Activated gamma-delta T cell treated with anti-CD3 and anti-CD28 coated beads, Interleukin-2, amount 50 U/mL, for 16 hours (primary cell): Measurements from ENCODE around the gene WDR64.

Experiments
- DNase-seq: peaks from one replicate; pipeline ENCODE4 v3.0.0-alpha.2; 2020; ENCODE audit warnings: low read depth

WDR64 gene

DNA sequence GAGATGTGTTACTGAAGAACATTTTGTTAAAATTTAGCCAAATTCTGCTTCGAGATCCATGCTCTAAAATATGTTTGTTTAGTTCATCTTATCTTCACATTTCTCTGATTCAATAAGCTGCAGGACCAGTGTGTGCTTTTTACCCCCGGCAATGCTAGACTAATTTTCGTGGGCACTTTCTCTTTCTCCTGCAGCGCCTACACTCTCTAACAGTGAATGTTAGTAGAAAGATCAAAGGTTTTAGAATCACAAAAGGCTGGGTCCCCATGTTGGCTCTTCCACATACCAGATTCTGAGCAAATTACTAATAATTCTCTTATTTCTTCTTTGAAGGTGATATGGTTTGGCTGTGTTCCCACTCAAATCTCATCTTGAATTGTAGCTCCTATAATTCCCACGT is 20.4 kb upstream of the WDR64 start:
- DNase-seq = no peak

DNA sequence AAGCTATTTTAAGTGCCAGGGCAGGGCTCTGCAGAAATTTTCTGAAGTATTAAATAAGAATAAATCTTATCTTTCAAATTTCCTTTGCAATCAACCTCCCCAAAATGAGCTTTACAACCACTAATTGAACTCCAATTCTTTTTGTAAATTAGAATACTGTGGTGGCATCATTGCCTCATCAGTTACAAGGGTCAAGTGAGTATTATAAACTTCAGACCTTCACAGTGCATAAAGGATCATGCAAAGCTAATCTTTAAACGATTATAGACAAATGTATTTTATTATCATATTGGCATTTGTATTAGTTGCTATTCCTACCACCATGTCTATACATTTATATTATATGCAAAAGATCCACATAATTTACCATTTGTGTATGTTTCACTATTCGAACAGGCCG is 19.1 kb upstream of the WDR64 start:
- DNase-seq = no peak

DNA sequence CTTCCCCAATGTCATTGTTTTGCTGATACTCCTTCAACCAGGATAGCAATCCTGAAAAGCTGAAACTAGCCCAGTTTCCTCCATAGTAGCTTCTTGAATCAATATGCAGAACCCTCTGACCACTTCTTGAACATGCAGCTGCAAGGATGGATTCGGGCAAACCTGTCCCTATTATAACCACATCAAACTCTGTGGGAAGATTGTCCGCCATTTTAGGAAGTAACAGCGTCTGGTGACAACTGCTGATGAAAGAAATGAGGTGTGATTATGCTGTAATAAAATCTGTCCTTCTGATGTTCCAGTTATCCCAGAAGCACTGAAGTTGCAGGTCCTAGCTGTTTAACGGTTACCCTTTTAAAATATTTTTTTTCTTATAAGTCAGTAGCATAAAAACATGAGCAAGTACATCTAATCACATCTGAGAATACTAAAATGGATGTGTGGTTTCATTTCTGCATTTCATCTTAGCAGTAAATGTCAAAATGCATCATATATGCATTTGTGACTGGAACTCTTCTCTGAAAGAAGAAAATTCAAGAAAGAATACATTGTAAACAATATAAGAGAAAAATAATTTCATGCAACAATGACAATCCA is 16.4 kb upstream of the WDR64 start:
- no peak for DNase-seq

DNA sequence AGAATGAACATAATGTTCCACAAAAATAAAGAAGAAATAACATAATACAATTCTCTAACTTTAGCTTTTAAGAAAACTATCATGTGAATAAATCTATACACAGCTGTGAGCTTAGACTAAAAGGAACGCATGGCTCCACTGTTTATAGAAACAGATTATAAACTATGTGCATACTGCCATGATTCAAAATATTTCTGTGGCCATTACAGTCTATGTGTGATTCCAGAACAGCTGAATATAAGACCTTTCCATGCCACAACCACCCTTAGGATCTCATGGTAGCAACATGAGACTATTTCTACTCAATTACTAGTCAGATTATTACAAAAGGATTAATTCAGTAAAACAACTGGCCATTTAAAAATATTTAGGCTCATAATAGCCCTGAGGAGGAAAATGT is 15.8 kb upstream of the WDR64 start:
- no peak for DNase-seq

DNA sequence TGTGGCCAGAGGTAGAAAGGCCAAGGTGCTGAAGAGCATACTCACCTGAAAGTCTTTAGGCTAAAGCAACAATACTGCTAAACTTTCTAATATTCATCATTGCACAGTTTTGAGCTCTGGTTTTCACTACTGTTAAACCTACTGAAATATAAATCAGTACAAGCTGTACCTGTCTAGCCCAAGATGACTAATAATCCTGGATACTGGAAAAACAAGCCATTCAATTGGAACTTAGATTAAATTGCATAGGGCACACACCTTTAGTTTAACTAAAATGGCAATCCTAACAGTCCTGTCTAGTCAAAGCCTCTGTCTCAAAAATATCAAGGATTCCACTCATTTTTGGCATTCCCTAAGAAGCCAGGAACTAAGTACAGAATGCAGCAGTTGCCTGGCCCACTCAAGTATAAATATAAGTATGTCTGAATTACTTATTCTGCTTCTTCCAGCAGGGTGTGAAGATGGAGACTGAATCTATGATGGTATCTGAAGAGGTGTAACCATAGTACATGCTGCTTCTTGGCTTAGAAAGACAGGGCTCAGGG is 15.0 kb upstream of the WDR64 start:
- DNase-seq = no peak

DNA sequence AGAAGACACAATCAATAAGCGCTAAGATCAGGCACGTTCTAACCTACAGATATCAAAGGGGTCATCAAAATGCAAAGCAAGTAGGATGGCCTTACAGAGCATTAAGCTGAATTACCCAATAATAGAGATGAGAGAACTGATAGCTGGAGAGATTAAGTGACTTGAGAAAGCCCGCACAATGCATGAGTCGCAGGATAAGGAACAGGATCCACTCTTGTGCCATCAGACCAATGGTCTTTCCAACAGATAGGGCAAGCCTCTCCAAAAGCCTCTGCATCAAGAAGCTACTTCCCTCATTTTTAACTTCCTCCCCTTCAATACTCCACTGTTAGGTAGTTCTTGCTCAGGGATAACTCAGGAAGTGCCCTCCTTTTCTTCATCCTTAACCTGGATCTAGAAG is 14.5 kb upstream of the WDR64 start:
- DNase-seq = no peak

DNA sequence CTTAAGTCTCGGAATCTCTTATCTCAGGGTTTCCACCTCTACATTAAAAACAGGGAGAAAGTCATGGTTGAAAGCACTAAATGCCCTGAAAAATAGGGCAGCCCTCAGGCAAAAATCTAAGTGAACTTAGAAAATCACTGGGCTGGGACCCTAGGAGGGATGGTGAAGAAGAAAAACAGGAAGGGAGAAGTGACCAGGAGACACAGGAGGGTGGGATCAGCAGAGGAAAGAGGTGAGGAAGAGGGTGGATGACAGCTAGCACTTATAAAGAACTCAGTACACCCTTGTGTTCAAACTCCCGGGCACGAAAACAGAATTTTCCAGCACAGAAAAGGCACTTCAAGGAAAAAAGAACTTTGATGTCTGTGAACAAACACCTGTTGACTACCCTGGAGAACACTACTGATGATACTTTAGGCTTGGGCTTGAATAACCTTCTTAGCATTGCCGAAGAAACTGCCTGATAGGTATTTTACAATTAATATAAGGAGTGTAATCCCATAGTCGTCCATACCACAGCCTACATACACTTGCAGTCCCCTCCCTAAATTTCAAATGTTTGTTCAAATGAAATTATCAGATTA is 13.9 kb upstream of the WDR64 start:
- DNase-seq = no peak

DNA sequence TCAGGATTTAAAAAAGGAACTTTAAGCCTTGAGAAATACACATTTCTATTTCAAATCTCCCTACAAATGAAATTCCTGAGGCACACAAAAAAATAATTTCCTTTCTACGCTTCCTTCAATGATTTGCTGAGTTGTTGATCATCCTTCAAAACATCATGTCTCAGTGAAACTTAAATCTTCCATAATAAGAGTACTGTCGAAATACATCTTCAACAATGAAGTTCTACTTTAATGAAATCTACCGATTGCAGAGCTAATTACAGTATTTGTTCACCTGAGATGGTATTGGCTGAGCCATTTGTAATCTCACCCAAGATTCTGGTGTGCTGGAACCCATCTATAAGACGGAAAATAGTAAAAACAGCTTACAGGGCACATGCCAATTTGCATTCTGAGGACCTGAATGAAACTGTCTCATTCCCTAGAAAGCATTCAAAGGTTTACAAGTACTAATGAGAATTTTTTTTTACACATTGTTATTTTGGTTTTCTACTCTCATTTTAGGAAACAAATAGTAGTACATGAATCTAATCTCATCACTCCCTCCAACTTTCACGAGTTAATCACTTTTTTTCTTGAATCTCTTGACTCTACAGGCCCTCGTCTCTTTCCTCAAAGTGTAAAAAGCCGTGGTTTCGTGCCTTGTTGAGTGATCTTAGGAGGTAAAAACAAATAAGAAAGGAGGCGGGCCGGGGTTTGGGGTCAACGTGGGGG is 13.0 kb upstream of the WDR64 start:
- no peak for DNase-seq

DNA sequence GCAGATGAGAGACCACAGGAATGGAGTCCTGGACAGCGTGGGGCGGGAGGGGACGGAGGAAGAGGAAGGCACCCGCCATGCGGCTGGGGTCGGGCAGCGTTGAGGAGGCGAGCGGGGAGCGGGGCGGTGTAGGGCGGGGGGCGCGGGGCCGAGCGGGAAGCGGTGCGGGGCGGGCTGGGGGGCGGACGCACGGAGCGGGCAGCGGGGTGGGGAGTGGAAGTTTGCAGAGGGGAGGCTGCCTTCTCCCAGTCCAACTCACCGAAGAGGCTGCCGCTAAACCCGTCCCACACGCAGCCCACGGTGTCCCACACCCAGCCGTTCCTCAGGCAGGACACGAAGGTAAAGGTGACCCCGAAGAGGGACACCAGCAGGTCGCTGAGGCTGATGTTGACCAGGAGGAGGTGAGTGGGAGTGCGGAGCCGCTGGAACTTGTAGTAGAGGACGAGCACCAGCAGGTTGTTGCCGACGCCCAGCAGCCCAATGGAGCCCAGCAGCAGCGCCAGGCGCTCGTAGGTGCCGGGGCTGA is 12.4 kb upstream of the WDR64 start:
- peak; percentile 10 for DNase-seq

DNA sequence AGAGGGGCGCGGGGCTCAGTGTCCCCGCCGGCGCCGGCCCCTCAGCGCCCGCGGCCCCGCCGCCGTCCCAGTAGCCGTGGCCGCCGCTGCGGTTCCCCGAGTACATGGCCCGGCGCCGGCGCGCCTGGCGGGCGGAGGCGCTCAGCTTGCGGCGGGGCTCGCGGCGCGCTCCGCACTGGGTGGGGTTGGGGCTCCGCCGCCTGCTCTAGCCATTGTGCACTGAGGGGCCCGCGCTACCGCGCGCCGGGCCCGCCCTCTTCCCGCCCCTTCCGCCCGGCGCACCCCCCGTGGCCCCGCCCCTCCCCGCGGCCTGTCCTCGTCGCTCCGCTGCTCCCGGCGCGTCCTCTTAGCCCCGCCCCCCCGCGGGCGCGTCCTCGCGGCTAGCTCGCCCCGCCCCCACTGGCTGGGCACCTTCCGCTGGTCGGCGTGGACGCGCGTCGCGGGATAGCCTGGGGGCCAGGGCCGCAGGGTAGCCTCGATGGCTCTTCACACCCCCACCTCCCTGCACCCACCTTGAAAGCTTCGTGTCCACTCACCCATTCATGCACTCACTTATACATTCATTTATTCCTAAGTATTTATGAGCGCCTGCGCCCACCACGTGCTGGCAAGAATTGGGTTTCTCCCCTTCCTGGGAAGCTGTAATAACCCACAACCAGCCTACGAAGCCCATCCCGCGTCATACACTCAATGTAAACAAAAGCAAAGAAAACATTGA is 11.8 kb upstream of the WDR64 start, which contains the start of the genes CHML and OPN3:
Gene CHML (minus strand): TSS at position 221 of the 718 bp plus-strand sequence. CDS start 4,603 bp downstream, outside the sequence.
Gene OPN3 (minus strand): TSS at position 221 of the 718 bp plus-strand sequence. CDS start 115 bp downstream, at position 106.
- DNase-seq = peak; percentile 81

DNA sequence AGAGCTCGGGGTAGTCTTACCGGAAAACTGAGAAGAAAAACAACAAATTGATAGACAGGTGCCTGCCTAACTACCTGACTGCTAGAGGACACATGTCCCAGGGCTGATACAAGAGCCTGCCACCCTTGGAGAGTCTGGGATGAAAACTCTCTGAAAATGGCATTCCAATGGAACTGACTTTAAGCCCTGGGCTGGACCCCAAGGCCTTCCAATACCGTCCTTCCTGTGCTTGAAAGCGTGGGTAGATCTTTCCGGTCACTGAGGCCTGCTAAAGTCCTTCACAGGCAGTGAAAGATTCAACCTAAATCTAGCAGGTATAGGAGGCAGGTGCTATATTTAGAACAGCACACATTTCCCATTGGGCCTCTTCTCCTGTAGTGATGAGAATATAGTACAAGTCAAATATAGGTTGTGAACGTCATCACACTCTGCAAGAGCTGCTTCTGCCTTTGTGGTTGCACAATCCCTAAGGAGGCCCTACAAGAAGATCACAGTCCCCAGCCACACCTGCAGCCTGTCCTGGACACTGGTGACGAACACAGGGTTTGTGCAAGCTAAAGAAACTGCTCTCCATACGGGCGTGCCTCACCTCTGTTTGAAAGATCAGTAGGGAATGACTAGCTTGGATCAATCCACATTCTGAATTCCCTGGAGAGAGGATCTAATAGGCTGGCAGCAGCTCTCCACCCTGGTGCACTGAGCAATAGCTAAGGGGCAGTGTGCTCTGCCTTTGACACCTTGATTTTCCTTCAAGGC is 11.0 kb upstream of the WDR64 start:
- no peak for DNase-seq

DNA sequence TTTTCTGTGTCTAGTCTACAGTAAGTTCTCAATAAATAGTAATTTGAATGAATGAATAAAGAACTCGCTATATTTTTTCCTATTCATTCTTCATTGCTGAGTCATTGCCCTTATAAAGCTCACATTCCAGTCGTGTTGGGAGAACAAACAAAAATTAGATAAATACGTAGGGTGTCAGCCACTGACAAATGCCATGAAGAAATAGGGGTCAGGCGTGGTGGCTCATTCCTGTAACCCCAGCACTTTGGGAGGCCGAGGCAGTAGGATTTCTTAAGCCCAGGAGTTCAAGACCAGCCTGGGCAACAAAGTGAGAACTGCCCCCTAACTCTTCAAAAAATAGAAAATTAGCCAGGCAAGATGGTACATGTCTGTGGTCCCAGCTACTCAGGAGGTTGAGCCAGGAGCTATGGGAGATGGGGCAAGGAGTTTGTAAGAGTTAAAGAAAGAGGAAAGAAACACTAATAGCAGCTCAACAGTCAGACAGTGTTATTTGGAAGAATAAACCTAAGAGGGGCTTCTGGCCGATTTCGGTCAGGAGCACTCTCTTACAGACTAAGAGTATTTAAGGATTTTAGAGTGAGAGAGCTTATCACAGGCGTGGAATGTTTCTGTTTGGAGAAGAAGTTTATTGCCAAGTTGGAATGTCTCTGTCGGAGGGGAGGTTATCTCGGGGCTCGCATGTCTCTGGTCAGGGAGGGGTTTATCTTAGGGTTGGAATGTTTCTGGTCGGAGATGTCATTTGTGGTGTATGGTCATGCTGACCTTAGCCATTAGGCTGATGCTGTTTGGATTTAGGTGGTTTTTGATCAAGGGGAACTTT is 10.1 kb upstream of the WDR64 start:
- no peak for DNase-seq

DNA sequence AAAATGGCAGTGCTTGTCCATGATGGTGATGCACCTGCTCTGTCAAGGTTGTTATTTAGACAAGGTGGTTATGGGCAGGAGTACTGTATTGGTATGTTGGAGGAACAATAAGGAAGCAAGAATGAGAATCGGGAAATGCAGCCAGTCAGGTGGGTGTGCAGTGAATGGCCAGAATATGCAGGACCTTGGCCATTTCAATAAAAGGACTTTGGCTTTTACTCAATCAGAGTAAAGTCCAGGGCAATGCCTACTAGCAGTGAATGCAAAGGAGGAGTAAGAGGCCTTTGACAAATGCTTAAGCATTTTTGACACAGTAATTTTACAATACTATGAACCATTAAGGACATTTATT is 9.5 kb upstream of the WDR64 start:
- DNase-seq = no peak

DNA sequence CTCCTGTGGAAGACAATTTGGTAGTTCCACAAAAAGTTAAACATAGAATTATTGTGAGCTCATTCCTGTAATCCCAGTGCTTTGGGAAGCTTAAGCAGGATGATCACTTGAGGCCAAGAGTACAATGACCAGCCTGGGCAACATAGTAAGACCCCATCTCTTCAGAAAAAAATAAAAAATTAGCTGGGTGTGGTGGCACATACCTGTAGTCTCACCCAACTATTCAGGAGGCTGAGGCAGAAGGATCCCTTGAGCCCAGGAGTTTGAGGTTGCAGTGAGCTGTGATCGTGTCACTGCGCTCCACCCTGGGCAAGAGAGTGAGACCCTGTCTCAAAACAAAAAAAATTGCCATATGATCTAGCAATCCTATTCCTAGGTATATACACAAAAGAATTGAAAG is 7.8 kb upstream of the WDR64 start:
- DNase-seq = no peak

DNA sequence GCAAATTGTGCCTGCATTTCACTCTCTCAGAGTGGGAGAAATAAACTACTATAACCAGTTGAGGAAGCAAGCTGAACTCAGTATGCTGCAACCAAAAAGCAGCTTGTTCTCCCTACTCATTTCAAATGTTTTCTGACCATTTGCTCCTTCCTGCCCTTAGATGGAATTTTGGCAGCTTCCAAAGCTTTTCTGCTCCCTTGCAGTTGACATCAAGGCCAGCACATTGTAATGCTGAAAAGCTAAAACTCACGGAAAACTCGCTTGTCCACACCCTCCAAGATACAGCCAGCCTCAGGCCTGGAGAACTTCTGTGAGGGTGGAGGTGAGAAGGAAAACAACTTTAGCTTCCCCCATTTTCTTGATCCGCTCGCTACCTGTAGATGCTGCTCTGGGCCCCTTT is 6.9 kb upstream of the WDR64 start:
- DNase-seq = no peak

DNA sequence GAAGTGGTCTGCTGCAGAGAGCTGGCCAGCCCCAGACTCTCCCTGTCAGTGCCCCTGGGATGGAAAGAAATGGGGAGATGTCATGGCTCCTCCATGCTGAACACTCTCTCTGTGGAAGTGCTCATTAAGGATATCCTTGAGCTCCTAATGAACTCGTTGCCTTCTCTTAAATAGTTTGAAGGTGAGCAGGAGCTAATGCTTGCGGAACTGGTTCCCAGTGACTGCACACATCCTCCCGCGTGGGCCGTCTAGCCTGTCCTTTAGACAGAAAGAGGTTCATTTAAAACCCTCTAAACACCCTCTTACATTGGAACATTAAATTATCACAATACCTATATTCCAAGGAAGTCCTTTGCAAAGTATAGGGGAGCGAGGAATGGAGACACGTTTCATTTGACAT is 5.9 kb upstream of the WDR64 start:
- DNase-seq = no peak

DNA sequence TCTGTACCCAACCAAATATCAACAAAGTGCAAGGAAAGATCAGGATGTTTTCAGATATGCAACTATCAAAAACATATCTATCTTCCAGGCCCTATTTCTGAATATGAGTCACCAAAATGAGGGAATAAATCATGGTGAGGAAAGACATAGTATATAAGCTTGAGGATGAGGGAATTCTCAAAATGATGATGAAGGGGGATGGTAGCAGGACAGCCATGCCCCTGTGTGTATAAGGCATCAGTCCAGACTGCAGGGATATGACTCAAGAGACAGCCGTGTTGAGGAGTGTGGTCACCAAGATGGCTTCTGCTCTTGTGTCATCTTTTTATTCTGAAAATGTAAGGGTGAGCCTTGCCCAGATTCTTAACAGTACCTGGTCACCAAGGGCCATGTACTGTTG is 4.4 kb upstream of the WDR64 start:
- no peak for DNase-seq

DNA sequence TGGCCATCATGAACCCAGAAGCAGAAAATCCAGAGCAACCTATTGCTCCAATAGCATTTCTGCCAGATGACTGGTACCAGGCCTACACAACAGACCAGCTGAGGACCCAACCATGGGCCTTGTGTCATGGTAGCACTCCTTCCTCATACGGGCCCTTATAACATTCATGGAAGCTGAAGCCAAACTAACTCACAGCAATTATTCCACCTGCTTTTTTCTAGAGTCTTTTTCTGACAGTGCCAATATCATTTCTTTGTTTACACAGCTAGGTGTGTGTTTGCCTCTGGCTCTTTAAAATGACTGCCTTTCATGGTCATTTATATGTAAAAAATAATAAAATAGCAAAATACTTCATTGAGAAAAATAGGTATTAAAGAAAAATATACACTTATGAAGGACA is 3.9 kb upstream of the WDR64 start:
- DNase-seq = no peak

DNA sequence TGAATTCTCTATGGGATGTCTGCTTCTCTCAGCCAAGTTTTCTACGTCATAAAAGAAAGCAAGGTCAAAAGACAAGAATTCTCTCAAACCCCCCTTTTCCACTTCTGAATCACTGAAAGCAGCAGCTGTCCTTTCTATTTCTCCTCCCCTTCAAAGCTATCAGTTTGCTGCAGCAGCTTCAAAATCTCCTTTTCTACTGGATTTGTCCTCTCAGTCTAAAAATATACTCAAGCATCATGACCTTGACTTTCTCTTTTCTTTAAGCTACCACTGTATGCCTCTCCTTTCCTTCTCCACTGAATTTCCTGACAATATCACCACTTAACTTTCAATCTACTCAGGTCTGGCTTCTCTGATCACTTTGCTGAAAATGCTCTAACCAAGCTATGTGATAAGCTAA is 1.9 kb downstream of the WDR64 start:
- no peak for DNase-seq

DNA sequence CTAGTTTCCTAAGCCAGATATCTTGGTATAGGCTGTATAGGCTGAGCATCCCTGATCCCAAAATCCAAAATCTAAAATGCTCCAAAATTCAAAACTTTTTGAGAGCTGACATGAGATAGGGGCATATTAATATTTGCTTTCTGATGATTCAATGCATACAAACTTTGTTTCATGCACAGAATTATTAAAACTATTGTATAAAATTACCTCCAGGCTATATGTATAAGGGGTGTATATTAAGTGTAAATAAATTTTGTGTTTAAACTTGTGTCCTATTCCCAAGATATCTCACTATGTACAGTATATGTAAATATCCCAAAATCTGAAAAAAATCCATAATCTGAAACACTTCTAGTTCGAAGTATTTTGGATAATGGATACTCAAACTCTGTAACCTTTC is 2.6 kb downstream of the WDR64 start:
- DNase-seq = no peak
